Measurements from ENCODE around the gene SRP54.

The SRP54 gene

GRCh38 chr14:35050652-35051051, 67.9 kb downstream of the SRP54 start (continued):
- TF ChIP-seq ZNF518A (tag by site-specific recombination; conservative IDR thresholded peaks at IDR 0.05; ENCODE audit: low read depth) (no peak), ZNF623 (tag by site-specific recombination; IDR thresholded peaks at IDR 0.05) (no peak), ZNF664 (tag by site-specific recombination; IDR thresholded peaks at IDR 0.05) (no peak), RBAK (tag by site-specific recombination; IDR thresholded peaks at IDR 0.05) (no peak), ZNF707 (tag by site-specific recombination; IDR thresholded peaks at IDR 0.05) (no peak), ZNF558 (tag by site-specific recombination; IDR thresholded peaks at IDR 0.05) (no peak), ZBTB48 (tag by site-specific recombination; IDR thresholded peaks at IDR 0.05) (0 out of 2 replicates have a peak, but pooled peaks have one; percentile 43), MZF1 (tag by site-specific recombination; IDR thresholded peaks at IDR 0.05; ENCODE audit: borderline replicate concordance) (peak; percentile 53; the same call in 1 of the 2 replicates), ZNF670 (tag by site-specific recombination; IDR thresholded peaks at IDR 0.05; ENCODE audit: low read depth) (no peak), FEZF1 (tag by site-specific recombination; IDR thresholded peaks at IDR 0.05) (no peak), ZNF639 (tag by site-specific recombination; IDR thresholded peaks at IDR 0.05) (no peak)

GRCh38 chr14:35051796-35052195, 69.0 kb downstream of the SRP54 start:
- no peak overlapping the region for H3K4me3 ChIP-seq (ENCODE audit: low read depth, low read length)
- peaks cover 8 to 9% of the 10 kb centered on the region in 2 experiments; a peak in 2 of 3 replicates for H3K36me3 ChIP-seq (ENCODE audit: control insufficient read depth in 2 of 2, insufficient read depth in 1 of 2, low read length in 2 of 2)
- peaks cover 3% of the 10 kb centered on the region; the same call in 1 of the 2 replicates for H3K4me1 ChIP-seq (ENCODE audit: control insufficient read depth, insufficient read depth, low read length)
- no peak overlapping the region for H3K27ac ChIP-seq (ENCODE audit: extremely low read depth, low read depth, low read length)
- ChIA-PET POLR2A (interaction anchor here (1.0 kb wide), 1 partner anchor 10 kb away, joined by 3 read pairs; no protein-coding TSS in a partner anchor), CTCF (no interaction called here)
- TF ChIP-seq ZNF473 (tag by site-specific recombination; IDR thresholded peaks at IDR 0.05) (no peak), ZNF677 (tag by site-specific recombination; IDR thresholded peaks at IDR 0.05) (no peak), KLF17 (tag by site-specific recombination; IDR thresholded peaks at IDR 0.05) (no peak), ZBTB44 (tag by site-specific recombination; IDR thresholded peaks at IDR 0.05) (no peak), ZSCAN30 (tag by site-specific recombination; IDR thresholded peaks at IDR 0.05) (no peak), ZFP37 (tag by site-specific recombination; IDR thresholded peaks at IDR 0.05) (no peak), ZNF843 (tag by site-specific recombination; IDR thresholded peaks at IDR 0.05) (no peak), SP3 (tag by site-specific recombination; IDR thresholded peaks at IDR 0.05) (no peak)
- H3K9me3 ChIP-seq (ENCODE audit: control insufficient read depth, insufficient read depth, low read depth, low read length): no peaks in the 10 kb centered on the region
